ENCODE results near the gene PPCDC.

PPCDC gene

GRCh38 chr15:75023181-75023871, at the start of gene PPCDC:
PPCDC (plus strand) TSS chr15:75023590; CDS start chr15:75028319, 4,729 bp downstream.
- DNase-seq = peak; percentile 95

GRCh38 chr15:74976159-74976558, 47.2 kb upstream of the PPCDC start:
- no peak for DNase-seq

GRCh38 chr15:74977599-74977998, 45.8 kb upstream of the PPCDC start:
- peak; percentile 71 for DNase-seq

- DNase-seq = peak; percentile 25
Measured at GRCh38 chr15:74978077-74978476, 45.3 kb upstream of the PPCDC start.

GRCh38 chr15:74978503-74978902, 44.9 kb upstream of the PPCDC start:
- DNase-seq = peak; percentile 33

DNA sequence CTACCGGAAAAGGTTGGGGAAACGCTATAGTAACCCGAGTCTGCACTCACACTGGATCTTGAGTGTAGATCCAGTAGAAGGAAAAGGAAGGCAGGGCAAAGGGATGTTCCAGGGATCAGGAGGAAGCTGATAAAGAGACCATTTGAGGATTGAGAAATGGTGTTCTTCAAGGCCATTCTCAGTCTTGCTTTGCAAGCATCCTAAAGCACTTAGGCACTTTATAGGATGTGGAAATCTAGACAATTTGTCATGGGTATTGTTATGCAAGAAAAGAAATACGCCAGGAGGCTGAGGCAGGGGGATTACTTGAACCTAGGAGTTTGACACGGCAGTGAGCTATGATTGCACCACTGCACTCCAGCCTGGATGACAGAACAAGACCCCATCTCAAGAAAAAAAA, 41.2 kb upstream of the PPCDC start:
- no peak for DNase-seq

DNA sequence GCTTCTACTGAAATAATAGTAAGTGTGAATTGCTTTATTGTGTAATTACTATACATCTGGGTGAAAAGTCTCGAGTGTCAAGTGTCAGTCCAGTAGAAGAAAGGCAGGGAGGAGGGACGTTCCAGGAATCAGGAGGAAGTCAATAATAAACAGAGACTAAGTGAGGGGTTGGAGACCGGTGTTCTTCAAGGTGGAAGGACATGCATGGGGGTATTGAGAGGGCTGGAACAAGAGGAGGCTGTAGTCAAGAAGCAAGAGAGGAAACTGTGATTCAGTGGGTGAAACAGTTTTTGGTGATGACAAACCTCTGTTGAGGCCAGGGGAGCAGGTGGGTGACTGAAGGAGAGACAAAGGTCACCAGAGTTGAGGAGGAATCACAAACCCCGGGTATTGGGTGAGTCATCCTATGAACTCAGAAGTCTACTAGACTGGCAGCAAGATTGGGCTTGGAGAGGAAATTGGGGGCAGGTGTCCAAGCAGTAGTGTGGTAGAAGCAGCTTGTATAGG, 39.6 kb upstream of the PPCDC start:
- peak; percentile 12 for DNase-seq

GRCh38 chr15:74988007-74988800, 35.2 kb upstream of the PPCDC start:
- DNase-seq = peak; percentile 79

- DNase-seq = no peak
Measured at GRCh38 chr15:74989527-74989926, 33.9 kb upstream of the PPCDC start.

GRCh38 chr15:74992619-74993018, 30.8 kb upstream of the PPCDC start:
- no peak for DNase-seq

- DNase-seq = peak; percentile 29
Measured at GRCh38 chr15:74994236-74994635, 29.2 kb upstream of the PPCDC start.

GRCh38 chr15:74994685-74995084, 28.7 kb upstream of the PPCDC start:
- DNase-seq = no peak

- peak; percentile 97 for DNase-seq
Measured at GRCh38 chr15:74995182-74995778, 28.1 kb upstream of the PPCDC start, which contains the start of gene SCAMP5. SCAMP5 (plus strand) TSS chr15:74995563; CDS start chr15:75011840, 16,277 bp downstream.

DNA sequence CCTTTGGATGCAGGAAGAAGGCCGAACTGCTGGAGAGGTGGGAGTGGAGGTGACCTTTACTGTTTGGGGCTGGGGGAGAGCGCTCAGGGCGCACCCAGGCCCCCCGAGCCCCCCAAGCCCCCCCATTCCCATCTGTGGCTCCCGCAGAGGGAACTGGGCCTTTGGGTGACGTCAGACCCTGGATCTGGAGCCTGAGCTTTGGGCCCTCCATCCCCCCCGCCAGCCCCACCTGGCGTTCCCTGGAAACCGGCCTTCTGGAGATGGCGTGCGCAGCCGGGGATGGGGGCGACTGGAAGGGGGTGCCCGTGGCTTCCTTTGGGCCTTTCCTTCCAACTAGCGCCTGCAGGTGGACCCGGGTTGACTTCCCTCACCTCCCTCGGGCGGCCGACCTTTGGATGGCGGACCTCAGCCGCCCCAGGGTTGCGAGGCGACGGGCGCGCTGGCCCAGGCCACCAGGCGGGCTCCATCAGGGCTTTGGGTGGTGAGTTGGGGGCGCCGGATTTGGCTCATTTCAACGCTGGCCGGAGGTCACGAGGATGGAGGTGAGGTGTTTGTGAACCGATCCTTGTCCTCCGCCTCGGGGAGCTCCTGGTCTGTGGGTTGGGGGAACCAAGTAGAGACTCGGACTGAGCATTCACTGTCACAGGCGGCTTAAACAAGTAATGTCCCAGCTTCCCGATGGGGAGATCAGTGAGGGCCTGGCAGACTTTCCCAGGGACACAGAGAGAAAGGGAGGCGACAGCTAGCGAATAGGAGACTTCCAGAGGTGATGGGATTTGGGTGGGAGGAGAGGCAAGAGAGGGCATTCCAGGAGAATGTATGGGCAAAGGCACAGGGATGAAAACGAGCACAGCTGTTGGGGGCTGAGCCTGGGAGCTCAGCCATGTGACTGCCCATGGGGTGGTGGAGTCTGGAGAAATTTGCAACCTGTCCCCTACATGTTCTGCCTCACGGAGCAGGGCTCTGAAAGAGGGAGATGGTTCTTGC, 27.3 kb upstream of the PPCDC start:
- peak; percentile 79 for DNase-seq

DNA sequence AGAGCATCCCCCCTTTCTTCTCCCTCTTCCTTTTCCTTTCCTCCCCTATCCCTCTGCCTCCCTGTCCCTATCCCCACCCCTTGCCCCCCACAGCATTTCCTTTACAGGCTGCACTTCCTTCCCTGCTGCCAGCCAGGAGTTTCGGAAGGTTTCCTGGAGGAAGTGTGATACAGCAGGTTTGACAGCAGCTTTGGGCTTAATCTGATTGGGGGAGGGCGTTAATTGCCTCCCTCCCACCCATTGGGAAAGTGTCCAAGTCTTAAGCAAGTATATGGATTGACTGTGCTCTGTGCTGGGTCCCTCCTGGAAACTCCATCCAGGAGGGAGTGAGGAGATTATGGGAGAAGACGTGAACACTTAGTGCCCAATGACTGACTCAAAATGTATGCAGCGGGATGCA, 26.2 kb upstream of the PPCDC start:
- DNase-seq = peak; percentile 13

DNA sequence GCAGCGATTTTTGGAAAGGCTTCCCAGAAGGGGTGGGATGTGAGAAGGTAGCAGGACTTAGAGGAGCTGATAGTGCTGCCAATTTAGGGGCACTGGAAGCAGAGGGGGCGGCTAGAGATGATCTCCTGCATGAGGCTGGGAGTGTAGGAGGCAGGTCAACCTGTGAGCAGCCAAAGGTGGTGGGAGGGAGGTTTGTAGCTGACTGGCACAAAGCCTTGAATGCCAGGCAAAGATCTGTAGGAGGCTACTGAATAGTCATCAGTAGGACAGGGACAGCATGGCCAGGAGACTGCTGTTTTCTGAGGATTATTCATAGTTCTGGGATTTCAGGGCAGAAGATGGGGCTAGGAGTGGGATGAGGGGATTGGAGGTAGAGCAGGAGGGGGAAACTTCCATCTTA, 25.8 kb upstream of the PPCDC start:
- no peak for DNase-seq

DNA sequence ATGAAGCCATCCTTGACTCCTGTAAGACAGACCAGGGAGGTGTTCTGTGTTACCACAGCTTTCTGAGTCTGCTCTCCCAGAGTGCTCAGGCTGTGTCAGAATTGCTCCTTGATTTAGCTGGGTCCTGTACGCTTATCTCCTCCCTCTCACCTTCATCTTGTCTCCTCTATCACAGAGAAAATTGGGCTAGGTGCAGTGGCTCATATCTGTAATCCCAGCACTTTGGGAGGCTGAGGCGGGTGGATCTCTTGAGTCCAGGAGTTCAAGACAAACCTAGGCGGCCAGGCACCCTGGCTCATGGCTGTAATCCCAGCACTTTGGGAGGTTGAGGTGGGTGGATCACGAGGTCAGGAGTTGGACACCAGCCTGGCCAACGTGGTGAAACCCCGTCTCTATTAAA, 22.1 kb upstream of the PPCDC start:
- DNase-seq = no peak

- DNase-seq = no peak
Measured at GRCh38 chr15:75002398-75002797, 21.0 kb upstream of the PPCDC start.

GRCh38 chr15:75007216-75007615, 16.2 kb upstream of the PPCDC start:
- no peak for DNase-seq

GRCh38 chr15:75008221-75008625, 15.2 kb upstream of the PPCDC start:
- no peak for DNase-seq

DNA sequence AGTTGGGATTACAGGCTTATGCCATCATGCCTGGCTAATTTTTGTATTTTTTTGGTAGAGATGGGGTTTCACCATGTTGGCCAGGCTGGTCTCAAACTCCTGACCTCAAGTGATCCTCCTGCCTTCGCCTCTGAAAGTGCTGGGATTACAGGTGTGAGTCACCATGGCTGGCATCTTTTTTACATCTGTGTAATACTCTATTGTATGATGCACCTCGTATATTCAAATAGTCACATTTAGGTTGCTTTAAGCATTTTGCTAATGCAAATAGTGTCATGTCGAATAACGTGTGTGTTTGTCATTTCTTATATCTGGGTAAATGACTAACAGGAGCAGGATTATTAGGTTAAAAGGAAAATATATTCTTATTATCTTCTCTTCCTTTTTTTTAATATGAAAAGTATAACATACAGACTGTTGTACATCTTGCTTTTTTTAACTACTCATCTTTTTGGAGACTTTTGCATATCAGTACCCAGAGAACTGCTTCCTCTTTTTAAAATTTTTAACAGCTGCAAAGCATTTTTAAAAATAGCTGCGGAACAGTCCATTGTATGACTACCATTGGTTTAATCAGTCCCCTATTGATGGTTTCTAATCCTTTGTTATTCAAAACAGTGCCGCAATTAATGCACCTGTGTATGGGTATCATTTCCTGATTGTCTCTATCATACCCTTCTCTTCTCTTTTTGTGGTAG, 14.6 kb upstream of the PPCDC start:
- DNase-seq = no peak

DNA sequence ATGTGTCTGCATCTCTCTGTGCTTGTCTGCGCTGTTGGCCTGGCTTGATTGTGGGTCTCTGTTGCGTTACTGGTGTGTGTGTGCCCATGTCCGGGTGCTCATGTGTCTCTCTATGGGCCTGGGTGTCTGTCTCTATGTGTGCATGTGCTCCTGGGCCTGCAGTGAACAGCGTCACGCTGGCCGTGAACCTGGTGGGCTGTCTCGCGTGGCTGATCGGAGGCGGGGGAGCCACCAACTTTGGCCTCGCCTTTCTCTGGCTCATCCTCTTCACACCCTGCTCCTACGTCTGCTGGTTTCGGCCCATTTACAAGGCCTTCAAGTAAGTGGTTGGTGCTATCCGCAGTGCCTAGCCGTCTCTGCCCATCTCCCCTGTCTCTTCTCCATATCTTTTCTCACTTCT, 7.0 kb upstream of the PPCDC start:
- no peak for DNase-seq

All from NCI-H69 (cell line).